CD4-positive, alpha-beta T cell treated with Interleukin-1 beta for 1 hour (primary cell): ENCODE measurements around the gene PABPN1L.
A peak's percentile ranks its signal among the peaks of the same experiment; 100 is the strongest.

Experiments used
- DNase-seq, 2 donors: peaks; one replicate each; pipeline ENCODE4 v3.0.0-alpha.2; 2020 to 2022

PABPN1L gene

DNA sequence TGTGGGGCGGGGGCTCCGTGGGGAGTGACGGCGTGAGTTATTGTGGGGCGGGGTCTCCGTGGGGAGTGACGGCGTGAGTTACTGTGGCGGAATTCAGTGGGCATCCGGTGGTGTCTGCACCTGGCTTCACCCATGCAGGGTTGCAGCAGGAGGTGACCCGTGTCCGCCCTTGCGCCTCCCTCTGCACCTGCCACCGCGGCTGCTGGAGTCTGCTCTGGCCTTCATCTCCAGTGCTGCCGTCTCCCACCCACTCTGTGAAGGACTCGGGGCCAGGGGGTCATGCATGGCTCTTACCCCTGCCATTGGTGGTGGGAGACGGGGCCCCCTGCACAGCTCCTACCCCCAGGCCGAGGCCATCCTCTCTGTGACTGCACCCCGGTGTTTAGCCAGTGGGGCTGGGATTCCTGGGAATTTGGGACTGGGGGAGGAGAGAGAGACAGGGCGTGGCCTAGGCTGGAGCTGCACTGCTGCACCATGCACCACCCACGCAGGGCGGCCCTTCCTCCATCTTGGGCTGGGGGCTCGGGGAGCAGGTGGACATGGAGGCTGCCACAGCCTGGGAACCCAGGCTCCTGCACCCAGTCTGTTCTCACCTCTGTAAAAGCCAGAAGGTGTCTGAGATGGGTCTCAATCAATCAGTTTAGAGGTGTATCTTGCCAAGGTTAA is 1.3 kb upstream of the PABPN1L start:
- DNase-seq, result no peak

DNA sequence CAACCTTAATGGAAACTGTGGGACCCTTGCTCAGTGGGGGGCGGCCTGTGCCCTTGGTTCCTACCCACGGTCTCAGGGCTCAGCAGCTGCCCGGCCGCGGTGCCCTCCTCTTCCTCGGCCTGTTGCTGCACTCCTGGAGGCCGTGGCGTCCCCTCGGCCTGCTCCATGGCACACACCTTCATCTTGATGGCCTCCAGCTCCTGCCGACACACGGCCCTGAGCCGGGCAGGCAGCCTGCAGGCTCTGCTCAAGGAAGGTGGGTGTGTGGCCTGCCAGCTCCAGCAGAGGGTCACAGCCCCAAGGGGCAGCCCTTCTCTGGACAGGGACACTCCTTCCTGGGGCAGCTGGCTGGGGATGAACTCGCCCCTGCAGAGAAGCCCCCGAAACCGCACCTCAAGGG is 718 bp downstream of the PABPN1L start:
- no peak for DNase-seq

DNA sequence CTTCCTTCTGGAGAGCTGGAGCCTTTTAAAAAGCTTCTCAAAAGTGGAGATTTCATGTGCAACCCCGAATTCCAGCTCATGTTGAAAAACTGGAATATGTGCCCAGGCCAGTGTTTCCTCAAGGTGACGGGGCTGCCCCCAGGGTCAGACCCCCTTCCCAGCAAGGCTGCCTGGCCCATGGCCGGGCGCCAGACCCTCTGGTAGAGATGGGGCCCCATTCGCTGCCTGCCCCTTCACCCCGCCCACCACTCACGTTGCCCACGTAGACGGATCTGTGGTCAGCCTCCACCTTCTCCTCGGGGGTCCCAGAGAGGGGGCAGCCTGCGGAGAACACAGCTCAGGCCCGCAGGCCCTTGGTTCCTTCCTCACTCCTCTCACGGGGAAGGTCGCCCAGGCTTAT is 1.1 kb downstream of the PABPN1L start:
- no peak for DNase-seq

DNA sequence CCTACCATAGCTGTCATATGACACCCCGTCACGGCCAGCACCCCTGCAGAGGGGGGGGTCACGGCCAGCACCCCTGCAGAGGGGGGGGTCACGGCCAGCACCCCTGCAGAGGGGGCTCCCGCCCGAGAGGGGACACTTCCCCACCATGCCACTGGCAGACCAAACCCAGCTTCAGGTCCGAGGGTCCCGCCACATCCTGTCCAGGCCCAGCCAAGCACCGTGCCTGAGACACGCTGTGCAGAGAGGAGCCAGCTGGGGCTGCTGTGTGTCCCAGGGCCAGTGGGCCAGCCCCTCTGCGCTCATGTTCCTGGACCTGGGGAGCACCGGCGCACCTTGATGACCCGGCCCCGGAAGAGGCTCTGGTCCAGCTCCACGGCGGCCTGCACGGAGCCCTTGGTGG is 1.9 kb downstream of the PABPN1L start:
- DNase-seq, result no peak

DNA sequence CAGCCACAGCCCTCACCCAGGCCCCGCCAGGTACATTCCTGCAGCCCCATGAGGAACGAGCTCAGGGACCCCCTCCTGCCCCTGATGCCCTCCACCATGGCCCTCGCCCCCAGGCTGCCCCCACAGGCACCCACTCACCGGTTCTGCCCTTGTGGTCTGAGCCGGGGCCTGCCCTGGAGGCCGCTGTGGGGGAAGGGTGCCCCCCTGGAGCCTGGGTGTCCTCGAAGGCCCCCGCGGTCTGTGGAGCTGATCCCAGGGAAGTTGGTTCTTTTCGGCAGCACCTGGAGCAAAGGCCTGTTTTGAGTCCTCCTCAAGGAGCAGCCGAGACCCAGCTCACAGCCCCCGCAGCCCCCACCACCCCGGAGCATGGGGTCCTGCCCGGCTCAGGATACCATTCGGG is 2.4 kb downstream of the PABPN1L start:
- DNase-seq, result no peak

DNA sequence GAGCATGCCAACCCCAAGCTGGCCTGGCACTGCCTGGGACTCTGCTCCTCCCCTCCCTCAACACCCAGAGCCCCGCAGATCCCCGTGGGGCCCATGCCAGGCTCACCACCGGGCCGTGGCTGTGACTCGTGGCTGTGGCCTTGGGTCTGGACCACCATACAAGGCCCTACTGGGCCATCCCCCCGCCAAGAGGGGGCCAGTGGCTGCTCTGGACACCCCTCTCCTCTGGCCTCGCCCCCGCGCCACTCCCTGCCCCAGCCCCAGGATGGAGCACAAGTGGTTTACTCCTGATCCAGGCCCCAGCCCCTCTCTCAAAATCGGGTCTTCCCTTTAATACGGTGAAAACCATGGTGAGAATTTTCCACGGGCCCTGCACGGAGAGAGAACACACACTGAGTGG is 3.0 kb downstream of the PABPN1L start:
- DNase-seq, result no peak

DNA sequence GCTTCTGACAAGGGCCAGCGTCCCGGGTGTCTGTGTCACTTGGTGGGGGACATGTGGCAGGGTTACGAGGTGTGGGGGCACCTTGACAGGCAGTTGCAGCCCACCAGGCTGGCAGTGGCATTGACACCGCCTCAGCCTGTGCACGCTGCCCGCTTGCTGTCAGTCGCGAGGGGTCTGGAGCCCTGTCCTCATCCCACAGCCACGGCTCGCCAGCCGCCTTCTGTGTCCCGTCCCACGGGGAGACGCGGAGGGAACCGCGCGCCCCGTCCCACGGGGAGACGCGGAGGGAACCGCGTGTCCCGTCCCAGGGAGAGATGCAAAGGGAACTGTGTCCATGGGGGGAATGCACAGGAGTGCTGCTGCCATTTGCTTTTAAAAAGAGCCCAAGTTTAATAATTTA is 3.5 kb downstream of the PABPN1L start:
- no peak for DNase-seq

DNA sequence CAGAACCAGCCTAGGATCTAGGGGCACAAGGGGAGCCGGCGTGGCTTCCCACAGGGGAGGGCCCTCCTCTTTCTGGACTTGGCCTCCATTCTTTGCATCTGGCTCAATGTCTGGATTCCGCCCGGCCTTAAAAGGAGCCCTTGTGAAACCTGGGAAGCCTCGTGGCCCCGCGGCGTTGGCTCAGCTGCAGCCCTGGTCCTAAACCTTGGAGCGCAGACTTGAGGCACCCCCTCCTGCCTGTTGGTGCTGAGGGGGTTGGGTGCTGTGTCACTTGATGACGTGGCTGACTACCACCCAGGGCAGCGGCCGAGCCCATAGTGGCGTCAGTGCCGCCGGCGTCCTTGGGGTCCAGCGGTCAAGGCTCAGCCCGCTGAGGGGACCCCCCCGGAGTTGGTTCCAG is 5.1 kb downstream of the PABPN1L start:
- DNase-seq, result no peak

DNA sequence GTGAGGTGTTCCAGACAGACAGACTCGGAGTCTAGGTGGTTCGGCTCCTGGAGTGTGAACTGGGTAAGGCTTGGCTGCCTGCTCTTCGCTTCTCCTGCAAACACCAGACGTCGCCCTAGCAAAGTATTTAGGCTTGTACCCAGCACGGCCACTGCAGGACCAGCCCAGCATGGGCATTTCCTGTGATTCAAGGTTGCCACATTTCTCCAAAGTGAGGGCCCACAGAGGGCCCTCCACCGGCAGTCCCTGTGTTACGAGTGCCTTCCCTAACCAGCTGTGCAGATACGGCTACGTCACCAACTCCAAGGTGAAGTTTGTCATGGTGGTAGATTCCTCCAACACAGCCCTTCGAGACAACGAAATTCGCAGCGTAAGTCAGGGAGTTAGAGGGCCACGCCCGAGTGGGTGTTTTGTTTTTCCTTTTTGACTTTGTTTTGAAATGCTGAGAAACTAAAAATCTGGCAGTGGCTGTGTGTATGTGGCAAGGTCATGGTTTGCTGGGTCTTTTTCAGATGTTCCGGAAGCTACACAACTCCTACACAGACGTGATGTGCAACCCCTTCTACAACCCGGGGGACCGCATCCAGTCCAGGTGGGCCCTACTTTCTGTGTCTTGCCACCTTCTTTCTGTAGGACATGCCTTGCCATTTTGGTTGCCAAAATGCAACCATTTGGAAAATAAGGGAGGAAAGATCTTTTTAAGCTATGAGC is 6.9 kb downstream of the PABPN1L start:
- no peak for DNase-seq

DNA sequence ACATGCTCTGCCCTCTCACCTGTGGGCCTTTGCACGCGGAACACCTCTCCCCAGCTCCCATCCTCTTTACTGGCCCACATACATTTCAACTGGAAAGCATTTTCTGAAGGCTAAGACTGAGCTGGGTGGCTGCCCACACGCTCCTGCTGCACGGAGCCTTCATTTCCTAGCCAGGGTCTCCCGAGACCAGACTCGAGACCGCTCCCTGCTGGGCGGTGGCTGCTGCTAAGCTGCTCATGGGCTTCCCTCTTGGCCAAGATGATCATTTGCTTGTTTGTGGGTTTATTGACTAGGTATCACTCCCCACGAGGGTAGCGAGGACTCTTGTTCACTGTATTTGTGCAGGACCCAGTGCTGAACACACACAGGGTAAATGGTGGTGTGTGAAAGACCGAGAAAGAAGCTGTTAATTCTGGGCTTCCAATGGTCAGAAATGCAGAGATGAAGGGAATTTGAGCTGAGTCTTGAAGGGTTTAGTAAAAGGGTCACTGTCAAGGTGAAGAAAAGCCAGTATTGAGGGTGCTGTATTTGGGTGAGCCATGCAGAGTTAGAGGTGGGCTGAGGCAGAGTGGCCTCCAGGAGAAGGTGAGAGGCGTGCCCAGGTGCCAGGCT is 8.6 kb downstream of the PABPN1L start:
- peak; percentile 76 to 78 for DNase-seq

DNA sequence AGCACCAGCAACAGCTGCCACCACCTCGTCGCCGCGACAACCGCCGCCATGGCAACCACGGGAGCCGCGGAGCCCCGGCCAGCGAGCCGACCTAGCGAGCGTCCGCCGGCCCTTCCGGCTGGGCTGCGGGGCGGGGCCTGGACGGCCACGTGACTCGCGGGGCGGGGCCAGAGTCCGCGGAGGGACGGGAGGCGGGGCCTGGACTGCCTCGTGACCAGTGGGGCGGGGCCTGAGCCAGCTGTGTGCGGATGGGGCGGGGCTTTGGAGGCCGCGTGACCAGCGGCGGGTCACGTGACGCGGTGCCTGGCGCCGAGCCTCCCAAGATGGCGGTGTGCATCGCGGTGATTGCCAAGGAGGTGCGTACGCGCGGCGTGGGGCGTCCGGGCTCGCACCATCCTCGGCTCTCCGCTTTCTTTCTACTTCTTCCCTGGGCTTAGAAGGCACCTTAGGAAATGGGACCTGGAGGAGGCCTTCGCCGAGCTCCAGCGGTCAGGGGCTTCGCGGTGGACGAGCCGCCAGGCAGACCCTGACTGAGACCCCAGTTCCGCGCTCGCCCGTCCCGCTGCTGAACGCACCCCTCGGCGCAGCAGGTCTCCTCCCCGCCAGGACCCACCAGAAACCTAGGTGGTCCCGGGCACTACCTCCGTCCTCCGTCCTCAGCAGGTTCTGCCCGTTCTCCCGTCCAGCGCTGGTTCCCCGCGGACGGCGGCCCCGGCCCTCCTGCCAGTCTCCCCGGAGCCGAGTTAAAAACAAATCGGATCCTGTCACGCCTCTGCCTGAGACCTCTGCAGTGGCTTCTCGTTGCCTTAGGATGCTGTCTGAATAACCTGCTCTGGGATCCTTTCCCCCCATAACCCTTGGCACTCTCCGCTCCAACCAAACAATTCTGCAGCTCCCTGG is 9.4 kb downstream of the PABPN1L start, which contains the start of the genes GALNS and TRAPPC2L:
Gene GALNS, minus strand, starts transcription at position 120 of the 900 bp plus-strand sequence. Its CDS starts 70 bp downstream, at position 50.
Gene TRAPPC2L, plus strand, starts transcription at position 300 of the 900 bp plus-strand sequence. Its CDS starts 24 bp downstream, at position 324.
- peak; percentile 97 to 98 for DNase-seq

DNA sequence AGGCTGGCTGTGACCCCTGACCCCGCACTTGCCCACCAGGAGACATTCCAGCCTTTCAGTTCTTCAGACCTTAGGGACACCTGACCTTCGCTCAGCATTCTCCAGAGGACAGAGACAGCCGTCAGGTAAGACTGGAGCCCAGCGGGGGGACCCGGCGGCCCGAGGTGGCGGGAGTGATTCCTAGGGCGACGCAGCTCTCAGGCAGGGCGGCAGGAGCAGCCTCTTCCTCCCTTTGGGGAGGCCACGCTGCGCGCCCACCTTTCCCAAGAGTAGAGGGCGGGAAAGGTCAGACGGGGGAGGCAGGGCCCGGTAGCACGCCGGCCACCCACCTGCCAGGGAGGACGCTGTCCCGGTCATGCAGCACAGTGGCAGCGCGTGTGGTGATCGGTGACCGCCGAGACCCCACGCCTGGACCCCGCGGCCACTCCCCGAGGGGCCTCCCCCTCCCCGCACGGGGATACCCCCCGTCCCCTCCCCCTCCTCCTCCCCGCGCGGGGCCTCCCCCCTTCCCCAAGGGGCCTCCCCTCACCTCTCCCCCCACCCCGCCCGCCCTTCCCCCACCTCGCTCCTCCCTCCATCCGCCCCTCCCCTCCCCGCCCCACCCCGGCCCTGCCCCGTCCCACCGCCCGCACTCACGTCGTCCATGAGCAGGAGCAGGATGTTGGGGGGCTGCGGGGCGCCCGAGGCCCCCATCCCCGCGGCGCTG is 10.2 kb downstream of the PABPN1L start:
- peak in 1 of 2 donors; percentile 12 for DNase-seq

DNA sequence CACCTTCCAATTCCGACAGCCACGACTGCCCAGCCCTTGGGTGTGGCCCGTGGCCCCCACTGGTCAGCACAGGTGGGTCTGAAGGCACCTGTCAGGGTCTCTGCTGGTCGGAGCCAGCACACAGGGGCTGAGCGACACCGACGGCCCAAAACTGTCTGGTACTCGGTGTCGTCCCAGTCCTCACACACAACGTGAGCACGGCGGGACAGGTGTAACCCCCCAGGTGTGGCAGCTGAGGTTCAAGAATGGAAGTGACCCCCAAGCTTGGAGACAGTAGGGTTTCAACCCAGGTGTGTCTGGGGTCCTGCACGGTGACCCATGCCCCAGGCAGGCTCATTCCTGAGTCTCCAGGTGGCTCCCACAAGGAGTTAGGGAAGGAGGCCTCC is 10.7 kb downstream of the PABPN1L start:
- no peak for DNase-seq

DNA sequence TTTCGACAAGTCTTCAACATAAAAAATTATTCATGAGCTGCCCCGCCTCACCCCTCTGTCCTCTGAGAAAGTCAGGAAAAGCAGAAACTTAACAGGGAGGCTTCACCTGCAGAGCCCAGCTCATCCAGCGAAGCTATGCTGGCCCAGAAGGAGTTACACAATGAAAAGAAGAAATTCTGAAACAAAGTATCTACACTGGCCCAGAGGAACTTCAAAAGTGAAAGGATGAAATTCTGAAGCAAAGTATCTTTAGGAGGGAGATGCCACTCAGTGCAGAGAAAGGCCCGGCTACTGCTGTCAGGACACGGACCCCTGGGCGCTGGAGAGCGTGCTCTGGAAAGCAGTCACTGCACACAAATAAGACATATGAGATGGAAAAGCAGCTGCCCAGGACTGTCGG is 11.3 kb downstream of the PABPN1L start:
- DNase-seq, result no peak

DNA sequence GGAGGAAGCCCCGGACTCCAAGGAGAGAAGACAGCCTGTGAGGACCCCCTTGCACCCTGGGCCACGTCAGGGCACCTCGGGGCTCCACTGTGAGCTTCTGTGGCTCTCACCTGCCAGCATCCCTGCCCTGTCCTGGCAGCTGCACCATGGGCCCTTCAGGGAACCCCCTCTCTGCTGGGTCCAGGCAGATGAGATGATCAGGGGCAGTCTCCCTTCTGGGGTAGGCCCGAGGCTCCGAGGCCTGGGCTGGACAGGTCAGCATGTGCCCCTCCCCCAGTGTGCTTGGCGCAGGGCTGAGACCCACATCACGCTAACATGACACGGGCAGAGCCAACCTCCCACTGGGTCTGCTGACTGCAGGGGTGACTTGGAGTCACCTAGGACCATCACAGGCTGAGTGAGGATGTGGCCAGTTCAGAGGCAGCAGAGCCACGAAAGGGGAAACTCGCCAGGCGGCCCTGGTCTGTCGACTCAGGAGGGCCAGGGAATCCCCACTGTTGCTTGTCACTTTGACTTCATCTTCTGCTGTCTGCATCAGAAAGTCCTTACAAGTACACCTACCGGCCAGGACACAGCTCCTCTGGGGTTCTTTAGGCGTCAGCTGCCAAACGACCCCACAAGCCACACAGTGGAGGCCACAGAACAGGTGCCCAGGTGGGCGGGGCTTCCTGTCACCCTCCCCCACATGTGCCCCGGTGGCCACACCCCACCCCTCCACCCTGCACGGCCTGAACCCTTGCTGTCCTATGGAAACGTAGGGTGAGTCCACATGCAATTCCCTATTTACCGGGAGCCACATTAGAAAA is 12.0 kb downstream of the PABPN1L start:
- peak; percentile 22 to 63 for DNase-seq

DNA sequence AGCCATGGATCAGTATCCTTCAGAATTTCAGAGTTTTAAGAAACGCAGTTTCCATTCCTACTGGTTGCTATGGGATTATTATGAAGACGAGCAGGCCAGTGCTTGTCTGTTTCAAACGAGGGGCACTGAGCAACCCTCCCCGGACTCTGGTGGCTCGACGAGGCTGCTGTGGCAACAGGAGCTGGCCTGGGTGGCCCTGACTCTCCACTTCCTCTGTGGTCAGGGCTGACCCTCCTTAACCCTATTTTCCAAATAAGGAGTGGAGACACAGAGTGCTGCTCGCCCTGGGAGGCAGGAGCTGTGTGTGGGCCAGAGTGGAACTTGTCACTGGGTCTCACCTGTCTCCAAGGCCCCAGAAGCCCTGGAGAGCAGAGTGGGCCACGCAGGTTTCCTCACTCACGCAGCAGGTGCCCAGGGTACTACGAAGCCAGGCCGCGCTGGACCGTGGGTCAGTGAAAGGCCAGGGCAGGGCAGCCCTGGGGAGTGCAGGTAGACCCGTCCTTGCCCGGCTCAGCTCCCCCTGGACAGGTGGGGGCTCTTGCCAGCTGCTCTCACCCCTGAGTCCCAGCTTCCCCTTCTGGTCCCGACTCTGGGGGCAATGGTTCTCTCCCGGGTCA is 13.0 kb downstream of the PABPN1L start:
- peak in 1 of 2 donors; percentile 30 for DNase-seq

DNA sequence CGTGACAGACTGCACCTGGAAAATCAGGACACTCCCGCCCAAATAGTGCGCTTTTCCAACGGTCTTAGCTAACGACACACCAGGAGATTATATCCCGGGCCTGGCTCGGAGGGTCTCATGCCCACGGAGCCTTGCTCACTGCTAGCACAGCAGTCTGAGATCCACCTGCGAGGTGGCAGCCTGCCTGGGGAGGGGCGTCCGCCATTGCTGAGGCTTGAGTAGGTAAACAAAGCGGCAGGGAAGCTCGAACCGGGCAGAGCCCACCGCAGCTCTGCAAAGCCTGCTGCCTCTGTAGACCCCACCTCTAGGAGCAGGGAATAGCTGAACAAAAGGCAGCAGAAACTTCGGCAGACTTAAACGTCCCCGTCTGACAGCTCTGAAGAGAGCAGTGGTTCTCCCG is 14.8 kb downstream of the PABPN1L start:
- DNase-seq, result no peak

DNA sequence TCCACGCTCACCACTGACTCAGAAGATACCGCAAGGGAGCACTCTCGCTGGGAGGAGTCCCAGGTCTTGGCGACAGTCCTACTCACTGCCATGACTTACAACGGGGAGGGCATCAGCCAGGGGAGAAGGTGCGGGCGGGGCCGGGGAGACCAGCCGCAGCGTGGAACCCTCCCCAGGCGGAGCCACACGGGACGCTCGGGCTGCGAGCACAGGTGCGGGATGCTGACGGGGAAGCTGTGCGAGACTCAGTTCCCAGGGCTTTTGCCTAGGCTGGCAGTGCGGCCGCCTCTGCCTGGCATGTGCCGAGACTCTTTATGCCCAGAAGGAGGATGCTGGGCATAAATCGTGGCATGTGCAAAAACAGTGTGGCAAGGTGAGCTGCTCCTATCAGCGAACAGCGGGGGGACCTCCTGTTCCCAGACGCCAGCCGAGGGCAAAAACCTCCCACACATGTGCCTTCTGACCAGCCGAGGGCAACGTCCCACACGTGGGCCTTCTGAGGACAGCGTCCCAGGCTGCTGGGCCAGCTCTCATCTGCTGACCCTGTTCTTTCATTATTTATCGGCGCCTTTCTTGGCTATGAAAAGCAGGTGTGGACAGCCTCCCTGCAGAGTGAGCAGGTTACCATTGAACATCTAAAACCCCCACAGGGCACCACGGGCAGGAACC is 15.8 kb downstream of the PABPN1L start:
- no peak for DNase-seq

DNA sequence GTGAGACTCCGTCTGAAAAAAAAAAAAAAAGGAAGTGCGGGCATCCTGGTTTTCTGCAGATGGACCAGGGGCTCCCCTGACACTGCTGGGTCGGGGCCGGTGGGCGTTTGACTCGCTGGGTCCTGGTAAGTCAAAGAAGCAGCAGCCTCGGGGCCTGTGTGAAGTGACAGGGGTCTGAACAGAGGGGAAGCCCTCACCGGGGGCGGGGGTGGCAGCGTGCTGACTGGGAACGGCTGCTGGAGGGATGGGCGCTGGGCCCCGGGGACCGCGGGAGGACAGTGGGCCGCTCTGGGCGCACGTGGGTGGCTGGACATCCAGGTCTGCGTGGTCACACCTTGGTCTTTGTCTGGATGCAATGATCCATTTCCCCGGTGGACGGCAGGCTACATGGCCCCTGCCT is 17.9 kb downstream of the PABPN1L start:
- no peak for DNase-seq

DNA sequence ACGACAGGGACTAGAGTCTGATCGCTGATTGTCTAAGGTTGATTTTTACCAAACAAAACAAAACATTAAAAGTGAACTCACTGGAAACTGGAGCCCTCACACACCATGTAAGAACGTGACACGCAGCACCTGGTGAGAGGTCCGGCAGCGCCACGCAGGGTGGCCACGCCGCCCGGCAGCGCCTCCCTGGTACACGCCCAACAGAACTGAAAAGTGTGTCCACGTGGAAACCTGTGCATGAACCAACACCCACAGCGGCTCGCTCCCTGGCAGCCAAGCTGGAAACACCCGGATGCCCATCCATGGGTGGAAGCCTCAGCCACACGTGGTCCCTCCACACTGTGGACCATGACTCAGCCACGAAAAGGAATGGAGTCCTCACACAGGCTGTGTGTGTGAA is 18.8 kb downstream of the PABPN1L start:
- no peak for DNase-seq
